GM18526 (cell line): Measurements from ENCODE around the gene UTF1.

Experiments used
- POLR2A ChIP-seq: IDR thresholded peaks from 3 replicates; pipeline ENCODE4 v1.6.1; 2011; ENCODE audit not compliant: insufficient read length; ENCODE audit errors: extremely low read depth

The UTF1 gene

DNA sequence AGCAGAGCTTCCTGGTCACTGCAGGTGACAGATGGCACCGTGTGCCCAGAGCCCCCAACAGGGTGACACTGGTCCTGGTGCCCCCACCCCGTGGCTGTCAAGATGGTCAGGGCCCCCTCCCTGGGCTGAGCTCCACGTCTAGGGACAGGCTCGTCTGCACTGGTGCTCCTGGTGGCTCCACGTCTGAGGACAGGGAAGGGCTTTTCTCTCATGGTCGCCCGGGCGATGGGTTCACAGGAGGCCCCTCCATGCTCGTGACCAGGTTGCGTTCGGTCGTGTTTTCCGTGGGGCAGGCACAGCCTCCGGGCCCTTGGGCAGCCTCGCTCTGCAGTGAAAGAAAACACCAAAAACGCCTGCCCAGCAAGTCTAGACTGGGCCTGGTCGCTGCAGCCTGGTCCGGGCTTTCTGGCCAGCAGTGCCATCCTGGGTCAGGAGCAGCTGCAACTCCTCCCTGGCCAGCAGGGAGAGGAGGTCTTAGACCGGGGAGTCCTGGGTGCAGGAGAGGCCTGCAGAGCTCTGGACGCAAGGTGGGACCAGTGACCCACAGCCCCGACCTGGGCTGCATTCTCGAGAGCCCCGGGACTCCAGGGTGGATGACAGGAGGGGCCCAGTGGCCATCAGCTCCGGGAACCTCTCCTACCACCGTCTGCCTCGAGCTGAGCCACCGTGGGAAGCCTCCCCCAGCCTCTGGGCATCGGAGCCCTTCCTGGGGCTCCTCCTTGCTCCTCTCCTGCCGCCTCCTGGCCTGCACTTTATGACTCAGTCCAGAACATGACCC lies 27.9 kb upstream of the UTF1 start:
- TF ChIP-seq POLR2A = no peak

DNA sequence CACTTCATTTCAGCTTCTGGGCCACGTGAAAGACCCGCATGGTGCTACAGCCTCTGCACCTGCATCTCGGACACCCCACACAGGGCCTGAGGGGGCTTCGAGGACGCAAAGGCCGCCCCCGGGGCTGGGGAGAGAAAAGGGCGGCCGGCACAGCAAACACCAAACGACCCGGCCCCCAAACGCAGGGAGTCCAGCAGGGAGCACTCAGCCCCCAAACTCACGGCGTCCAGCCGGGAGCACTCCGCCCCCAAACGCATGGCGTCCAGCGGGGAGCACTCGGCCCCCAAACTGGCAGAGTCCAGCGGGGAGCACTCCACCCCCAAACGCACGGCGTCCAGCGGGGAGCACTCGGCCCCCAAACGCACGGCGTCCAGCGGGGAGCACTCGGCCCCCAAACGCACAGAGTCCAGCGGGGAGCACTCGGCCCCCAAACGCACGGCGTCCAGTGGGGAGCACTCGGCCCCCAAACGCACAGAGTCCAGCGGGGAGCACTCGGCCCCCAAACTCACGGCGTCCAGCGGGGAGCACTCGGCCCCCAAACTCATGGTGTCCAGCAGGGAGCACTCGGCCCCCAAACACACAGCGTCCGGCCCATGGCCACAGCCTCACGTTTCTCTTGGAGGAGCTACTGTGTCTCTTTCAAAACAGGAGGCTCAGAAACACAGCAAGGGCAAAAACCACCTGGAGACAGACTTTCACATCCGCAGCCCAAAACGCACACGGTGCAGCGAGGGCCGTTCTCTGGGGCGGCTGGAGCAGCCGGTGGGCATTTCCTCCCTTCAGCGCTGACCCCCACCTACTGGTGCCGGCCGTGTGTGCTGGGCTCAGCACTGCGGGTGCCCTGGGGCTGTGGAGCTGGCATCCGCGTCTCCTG lies 27.0 kb upstream of the UTF1 start:
- no peak for TF ChIP-seq POLR2A

DNA sequence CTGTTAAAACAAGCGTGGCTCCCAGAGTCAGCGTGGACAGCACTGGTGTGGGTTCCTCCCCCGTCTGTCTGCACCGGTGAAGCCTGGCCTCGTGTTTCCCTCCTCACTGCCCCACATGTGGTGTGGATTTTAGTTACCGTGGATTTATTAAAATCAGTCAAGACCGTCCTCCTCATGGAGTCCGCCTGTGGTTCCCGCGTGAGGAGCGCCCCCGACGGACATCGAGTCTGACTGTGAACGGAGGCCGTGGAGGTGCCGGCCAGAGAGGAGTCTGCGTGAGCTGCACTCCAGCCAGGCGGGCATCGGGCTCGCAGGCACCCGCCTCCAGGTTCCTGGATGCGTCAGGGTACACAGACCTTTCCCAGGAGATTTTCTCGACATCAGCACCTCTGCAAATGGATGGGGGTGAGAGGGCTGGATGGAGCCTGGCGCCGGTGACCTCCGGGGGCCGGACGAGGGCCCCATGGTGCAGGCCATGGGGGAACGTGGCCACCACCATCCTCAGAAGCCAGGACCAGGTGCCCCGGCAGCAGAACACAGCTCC lies 26.3 kb upstream of the UTF1 start:
- TF ChIP-seq POLR2A = no peak

DNA sequence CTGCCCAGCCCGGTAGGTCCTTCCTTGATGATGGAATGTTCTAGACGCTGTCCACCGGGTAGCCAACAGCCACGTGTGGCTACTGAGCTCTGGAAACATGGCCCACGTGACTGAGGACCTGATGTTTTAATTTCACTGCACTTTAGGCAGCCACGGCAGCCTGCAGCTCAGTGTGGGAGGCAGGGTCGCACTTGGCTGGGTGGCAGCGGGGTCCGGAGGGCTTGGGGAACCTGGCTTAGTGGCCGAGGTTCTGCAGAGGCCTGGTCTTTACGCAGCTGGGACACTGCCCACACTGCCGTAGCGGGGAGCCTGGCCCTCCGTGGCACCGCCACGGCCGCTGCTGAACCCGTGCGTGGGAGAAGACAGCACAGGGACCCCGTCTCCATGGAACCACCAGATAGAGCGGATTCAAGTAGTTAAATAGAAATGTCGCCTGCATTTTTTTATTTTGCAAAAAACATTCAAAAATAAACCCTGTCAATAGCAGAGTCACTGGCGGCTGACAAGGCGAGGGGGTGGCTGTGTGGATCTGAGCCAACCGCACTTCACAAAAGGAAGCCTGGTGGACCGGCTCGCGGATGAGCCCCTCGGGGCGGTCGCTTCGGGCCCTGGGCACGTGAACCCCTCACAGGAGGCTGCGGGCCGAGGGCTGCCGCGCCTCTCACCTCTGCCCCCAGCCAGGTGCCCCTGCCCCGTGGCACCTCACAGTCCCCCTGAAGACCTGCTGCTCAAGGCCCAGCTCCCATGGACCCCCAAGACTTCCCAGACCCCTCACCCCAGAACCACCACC lies 25.6 kb upstream of the UTF1 start:
- no peak for TF ChIP-seq POLR2A

DNA sequence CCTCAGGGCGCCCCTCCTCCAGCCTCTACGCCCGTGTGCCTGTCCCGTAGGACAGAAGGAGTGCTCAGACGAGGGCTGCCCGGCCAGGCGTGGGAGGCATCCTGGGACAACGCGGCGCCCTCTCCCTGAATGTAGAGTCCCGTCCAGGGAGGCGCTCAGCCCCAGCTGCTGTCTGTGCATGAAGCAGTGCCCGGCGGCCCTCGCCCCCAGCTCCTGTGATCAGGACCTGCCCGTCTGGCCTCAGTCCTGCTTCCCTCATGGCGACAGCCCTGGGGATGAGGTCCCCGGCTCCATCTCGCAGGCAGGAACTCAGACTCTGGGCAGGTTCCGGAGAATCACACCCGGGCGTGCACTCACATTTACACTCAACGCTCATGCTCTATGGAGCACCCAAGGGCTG lies 24.9 kb upstream of the UTF1 start:
- TF ChIP-seq POLR2A = no peak

DNA sequence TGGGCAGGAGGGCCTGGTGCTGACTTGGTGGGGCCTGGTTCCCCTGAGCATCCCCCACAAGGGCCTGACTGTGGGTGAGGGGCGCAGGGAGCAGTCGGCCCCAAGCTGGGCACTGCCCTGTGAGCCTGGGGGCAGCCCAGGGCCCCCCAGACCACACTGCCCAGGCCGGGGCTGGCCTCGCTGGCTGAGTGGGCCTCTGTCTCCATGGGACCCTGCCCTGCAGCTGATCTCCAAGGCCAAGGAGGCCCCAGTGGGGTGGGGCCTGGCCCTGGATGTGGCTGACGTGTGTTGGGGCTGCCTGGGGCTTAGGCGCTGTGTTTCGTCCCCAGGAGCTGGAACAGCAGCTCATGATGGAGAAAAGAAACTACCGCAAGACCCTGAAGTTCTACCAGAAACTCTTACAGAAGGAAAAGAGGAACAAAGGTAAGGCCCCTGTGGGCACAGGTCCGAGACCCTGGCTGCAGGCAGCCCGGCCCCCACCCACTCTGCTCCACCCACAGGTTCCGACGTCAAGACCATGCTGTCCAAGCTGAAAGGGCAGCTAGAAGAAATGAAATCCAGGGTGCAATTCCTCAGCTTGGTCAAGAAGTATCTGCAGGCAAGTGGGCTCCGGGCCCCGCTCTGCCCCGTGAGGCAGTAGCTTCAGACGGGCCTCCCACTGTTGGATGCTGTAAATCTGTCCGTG lies 23.5 kb upstream of the UTF1 start:
- TF ChIP-seq POLR2A = no peak

DNA sequence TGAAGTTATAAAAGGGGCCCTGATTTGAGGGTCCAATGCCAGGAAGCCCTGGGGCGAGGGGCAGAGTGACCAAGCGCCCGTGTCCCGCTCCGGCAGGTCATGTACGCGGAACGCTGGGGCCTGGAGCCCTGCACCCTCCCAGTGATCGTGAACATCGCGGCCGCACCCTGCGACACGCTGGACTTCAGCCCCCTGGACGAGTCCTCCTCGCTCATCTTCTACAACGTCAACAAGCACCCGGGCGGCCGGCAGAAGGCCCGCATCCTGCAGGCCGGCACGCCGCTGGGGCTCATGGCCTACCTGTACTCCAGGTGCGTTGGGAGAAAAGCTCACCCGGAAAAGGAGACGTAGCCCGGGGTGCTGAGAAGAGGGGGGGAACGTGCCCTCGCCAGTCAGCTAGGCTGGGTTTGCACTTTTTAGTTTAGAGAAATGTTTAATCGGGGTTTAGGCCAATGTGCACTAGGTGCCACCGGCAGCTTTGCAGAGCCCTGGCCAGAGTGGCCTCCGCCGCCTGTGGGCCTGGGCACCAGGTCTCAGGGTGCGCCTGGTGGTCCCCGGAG lies 22.9 kb upstream of the UTF1 start:
- TF ChIP-seq POLR2A = no peak

DNA sequence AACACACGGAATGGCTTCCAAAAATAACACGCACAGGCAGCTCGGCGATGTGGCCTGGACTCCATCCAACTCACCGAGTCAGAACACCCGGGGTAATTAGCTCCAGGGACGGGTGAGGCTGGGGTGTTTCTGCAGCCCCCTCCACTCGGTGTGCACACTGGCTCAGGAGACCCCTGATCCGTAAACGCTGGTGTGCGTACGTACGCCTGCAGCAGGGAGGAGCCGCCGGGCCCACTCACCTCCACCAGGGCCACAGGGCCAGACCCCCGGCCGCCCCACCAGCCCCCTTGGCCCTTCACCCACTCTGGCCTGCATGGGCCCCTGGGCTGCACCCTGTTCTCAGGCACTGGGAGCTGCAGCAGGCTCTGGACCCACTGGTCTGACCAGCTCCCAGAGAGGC lies 22.4 kb upstream of the UTF1 start:
- TF ChIP-seq POLR2A = no peak

DNA sequence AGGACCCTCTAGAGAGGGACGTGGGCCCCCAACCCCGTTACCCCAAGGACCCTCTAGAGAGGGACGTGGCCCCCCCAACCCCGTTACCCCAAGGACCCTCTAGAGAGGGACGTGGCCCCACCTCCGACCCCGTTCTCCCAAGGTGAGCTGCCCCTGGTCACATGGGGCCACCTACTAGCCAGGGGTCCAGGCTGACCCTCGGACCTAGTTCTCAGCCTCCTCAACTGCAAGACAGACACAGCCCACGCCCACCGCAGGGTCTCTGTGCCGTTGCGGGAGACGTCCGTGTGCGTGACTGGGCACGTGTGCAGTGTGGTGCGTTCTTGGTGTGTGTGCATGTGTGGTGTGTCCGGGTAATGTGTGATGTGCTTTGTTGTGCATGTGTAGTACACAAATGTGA lies 21.6 kb upstream of the UTF1 start:
- no peak for TF ChIP-seq POLR2A

DNA sequence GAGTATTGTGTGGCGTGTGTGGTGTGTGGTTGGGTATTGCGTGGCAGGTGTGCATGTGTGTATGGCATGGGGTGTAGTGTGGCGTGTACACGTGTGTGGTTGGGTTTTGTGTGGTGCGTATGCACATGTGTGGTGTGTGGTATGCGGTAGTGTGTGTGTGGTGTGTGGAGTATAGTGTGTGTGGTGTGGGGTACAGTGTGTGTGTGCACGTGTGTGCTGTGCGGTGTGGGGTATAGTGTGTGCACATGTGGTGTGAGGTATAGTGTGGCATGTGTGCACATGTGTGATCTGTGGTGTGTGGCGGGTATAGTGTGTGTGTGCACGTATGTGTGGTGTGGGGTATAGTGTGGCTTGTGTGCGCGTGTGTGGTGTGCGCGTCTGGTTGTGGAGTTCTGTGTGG lies 20.9 kb upstream of the UTF1 start:
- no peak for TF ChIP-seq POLR2A

DNA sequence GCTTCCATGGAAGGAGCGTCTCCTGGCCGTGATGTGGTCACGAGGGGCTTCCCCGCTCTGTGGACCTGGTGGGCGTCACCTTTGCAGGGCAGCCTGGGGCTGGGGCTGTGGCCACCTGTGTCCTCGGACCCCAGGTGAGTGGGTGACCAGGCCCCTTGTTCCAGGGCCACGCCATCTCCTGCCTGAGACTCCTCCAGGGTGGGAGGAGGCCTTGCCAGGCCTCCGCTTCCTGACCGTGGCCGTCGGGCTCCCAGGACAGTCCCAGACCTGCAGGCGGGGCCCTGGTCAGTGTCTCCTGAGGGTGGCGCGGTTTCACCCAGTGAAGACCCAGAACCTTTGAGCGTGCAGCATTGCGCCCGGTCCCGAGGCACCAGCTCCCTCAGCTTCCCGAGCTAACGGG lies 20.4 kb upstream of the UTF1 start:
- TF ChIP-seq POLR2A = no peak

DNA sequence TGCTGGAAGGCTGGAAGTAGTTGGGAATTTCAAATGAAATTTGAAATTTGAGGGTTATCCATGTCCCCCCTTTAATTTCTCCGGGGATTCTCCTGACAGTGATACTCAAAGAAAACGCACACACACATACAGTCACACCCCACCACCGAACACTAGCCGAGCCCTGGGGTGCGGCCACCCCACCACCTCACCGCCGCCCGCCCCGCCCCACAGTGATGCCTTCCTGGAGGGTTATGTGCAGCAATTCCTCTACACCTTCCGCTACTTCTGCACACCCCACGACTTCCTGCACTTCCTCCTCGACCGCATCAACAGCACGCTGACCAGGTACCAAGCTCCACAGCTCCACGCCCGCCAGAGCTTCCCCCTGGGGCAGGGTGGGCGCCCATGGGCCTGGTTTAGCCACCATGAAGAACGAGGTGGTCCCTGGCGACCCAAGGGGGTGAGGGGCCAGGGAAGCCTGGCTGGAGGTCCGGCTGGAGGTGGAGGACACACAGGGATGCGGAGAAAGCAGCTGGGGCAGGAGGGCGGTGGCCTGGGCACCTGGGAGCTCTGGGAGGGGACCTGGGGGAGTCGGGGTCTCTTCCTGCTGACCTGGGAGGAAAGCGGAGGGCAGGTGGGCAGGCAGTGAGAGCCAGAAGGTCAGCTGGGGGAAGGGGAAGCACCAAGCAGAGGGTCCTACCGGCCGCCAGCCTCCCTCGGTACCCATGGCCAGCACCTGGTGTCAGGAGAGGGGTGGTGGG lies 19.4 kb upstream of the UTF1 start:
- no peak for TF ChIP-seq POLR2A

DNA sequence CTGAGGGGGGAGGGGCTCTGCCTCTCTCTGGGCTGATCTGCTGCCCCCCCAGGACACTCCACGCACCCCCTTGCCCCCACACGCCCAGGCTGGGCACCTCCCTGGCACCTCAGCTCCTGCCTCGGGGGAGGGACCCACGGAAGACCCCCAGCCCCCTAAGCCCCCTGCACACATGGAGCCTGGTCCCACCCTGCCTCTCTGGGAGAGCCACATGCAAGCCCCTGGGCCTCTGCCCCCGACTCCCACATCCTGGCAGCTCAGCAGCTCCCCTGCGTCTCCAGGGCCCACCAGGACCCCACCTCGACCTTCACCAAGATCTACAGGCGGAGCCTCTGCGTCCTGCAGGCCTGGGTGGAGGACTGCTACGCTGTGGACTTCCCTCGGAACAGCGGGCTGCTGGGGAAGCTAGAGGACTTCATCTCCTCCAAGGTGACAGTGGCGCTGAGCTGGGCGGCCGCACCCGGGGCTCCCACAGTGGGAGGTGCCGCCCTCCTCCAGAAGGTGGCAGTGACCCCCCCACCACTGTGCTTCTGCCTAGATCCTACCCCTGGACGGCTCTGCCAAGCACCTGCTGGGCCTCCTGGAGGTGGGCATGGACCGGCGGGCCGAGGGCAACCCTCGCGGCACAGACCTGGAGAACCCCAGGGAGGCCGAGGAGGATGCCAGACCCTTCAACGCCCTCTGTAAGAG lies 18.7 kb upstream of the UTF1 start:
- no peak for TF ChIP-seq POLR2A
